ENCODE measurements around the gene RAET1G. TPM values are rescaled to one million over a fixed set of nuclear protein-coding genes. Genes with fewer than 3 reads are reported as not detected.
"Not testable (repeated sequence)": the region's sequence is repeated elsewhere in the genome, so short reads cannot be mapped to it uniquely, and the experiment has no call there.

Gene RAET1G
- total and polyA plus RNA-seq, 5 donors from 2014 or later = 0.76 TPM; not detected in 4

DNA sequence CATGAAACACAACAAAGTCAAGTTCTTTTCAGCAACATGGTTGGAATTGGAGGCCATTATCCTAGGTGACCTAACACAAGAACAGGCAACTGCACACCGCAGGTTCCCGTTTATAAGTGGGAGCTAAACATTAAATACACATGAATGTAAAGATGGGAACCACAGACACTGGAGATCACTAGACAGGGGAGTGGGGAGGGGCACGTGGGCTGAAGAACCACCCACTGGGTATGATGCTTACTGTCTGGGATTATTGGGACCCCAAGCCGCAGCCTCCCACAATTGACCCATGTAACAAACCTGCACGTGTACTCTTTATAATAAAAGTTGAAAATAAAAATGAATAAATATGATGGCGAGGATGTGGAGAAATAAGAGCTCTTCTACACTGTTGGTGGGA lies 8.6 kb upstream of the RAET1G start:
- Mint-ChIP-seq H3K27ac (no peak overlapping the region), H3K27me3 (peaks cover 85% of the 10 kb centered on the region), H3K36me3 (no peaks in the 10 kb centered on the region), H3K9me3 (peaks cover 0 to 6% (median 0%) of the 10 kb centered on the region in 7 donors), H3K4me3 (no peak overlapping the region), H3K4me1 (peaks cover 0 to 3% (median 1%) of the 10 kb centered on the region in 4 donors)
- DNase-seq = no peak
- H3K9me3 ChIP-seq (ENCODE audit: control insufficient read depth in 2 of 2, low read length in 2 of 2) = no peaks in the 10 kb centered on the region
- no peaks in the 10 kb centered on the region for H3K4me1 ChIP-seq (ENCODE audit: control insufficient read depth, insufficient read depth, low read length, poor library complexity, severe bottlenecking)
- no peak for ATAC-seq (ENCODE audit: low read depth in 2 of 2)
- no peak overlapping the region for H3K4me3 ChIP-seq (ENCODE audit: low read depth, low read length)
- no peaks in the 10 kb centered on the region for H3K36me3 ChIP-seq (ENCODE audit: control insufficient read depth, insufficient read depth, low read length)
- no peak overlapping the region for H3K27ac ChIP-seq (ENCODE audit: insufficient read depth, low read length, poor library complexity, severe bottlenecking)
- peaks cover 57% of the 10 kb centered on the region for H3K27me3 ChIP-seq (ENCODE audit: control insufficient read depth, insufficient read depth, low read length)

DNA sequence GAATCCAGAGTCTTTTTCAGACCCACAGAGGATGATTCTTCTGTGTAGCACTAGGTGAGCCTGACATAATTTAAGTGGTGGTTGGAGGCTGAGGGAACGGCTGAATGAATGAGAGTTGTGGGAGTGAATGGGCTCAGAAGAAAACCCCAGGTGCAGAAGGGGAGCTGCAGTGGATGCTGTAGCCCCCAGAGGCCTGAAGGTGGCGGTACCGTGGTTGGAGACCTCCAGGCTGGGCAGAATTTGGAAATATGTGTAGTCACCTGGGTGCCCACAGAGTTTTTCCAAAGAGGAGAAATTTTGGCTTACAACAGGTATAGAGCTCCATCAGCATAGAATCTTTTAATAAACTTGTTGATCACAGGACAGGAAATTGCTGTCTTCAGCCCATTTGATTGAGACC lies 6.5 kb upstream of the RAET1G start:
- Mint-ChIP-seq H3K27me3 (peaks cover 86% of the 10 kb centered on the region), H3K4me3 (no peak overlapping the region), H3K9me3 (peaks cover 0 to 7% (median 0%) of the 10 kb centered on the region in 7 donors), H3K4me1 (peaks cover 0 to 13% (median 5%) of the 10 kb centered on the region in 4 donors), H3K27ac (peak overlapping the region in 1 of 3 donors; percentile 78), H3K36me3 (no peaks in the 10 kb centered on the region)
- Histone ChIP-seq H3K4me3 (ENCODE audit: low read depth, low read length) (no peak overlapping the region), H3K27ac (ENCODE audit: insufficient read depth, low read length, poor library complexity, severe bottlenecking) (no peak overlapping the region), H3K27me3 (ENCODE audit: control insufficient read depth, insufficient read depth, low read length) (peaks cover 49% of the 10 kb centered on the region), H3K9me3 (ENCODE audit: control insufficient read depth in 2 of 2, low read length in 2 of 2) (no peaks in the 10 kb centered on the region), H3K4me1 (ENCODE audit: control insufficient read depth, insufficient read depth, low read length, poor library complexity, severe bottlenecking) (peaks cover 11% of the 10 kb centered on the region), H3K36me3 (ENCODE audit: control insufficient read depth, insufficient read depth, low read length) (no peaks in the 10 kb centered on the region)
- ATAC-seq (ENCODE audit: low read depth in 2 of 2) (no peak), DNase-seq (no peak)

DNA sequence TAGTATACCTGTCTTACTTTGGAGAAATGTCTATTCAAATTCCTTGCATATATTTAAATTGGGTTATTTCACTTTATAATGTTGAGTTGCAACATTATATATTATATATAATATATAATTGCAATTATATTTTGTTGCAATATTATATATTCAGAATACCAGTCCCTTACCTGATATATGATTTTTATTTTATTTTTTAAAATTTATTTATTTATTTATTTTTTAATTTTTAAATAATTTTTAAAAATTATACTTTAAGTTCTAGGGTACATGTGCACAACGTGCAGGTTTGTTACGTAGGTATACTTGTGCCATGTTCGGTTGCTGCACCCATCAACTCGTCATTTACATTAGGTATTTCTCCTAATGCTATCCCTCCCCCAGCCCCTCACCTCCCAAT lies 4.1 kb upstream of the RAET1G start:
- H3K27ac ChIP-seq (ENCODE audit: insufficient read depth, low read length, poor library complexity, severe bottlenecking); H3K27ac Mint-ChIP-seq; ATAC-seq (ENCODE audit: low read depth in 2 of 2); H3K4me3 ChIP-seq (ENCODE audit: low read depth, low read length); H3K9me3 Mint-ChIP-seq; H3K9me3 ChIP-seq (ENCODE audit: control insufficient read depth in 2 of 2, low read length in 2 of 2); H3K36me3 ChIP-seq (ENCODE audit: control insufficient read depth, insufficient read depth, low read length); H3K36me3 Mint-ChIP-seq; DNase-seq; H3K4me3 Mint-ChIP-seq: not testable (repeated sequence)
- H3K4me1 ChIP-seq (ENCODE audit: control insufficient read depth, insufficient read depth, low read length, poor library complexity, severe bottlenecking) = peaks cover 24% of the 10 kb centered on the region
- peaks cover 46% of the 10 kb centered on the region for H3K27me3 ChIP-seq (ENCODE audit: control insufficient read depth, insufficient read depth, low read length)
- H3K27me3 Mint-ChIP-seq = peaks cover 85% of the 10 kb centered on the region
- H3K4me1 Mint-ChIP-seq = peaks cover 0 to 31% (median 10%) of the 10 kb centered on the region in 4 donors

DNA sequence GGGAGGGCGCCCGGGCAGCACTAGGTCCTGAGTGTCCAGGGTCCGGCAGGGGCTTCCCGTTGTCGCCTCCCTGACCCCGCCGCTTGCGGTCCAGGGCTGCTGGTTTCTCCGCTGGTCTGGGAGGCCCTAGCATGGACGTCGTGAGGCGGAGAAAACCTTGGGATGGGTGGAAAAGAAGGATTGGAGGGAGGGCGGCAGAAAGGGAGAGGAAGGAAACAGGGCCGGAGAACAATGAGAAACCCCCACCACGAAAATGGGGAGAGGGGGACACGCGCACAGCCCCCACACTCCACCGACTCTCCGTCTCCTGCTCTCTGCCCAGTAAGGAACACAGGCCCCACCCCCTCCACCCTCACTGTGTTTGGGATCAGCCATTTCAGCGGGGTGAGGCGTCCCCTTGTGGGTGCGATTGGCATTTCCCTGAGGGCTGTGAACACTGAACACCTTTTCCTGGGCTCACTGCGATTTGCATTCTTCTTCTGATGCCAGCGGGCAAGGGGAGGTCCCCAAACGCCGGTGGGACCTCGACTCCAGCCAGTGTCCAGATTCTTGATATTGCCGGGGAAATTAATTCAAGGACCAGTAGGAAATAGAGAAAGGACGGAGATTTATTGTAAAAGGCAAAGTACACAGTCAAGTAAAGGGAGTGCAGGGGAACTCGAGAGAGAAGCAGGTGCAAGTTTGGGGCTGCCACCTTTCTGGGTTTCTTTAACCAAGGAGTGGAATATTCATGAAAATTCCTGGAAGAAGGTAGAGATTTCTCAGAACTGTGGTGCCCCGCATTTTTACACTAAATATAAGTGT lies 3.3 kb upstream of the RAET1G start:
- no peak overlapping the region for H3K4me3 ChIP-seq (ENCODE audit: low read depth, low read length)
- no peaks in the 10 kb centered on the region for H3K36me3 ChIP-seq (ENCODE audit: control insufficient read depth, insufficient read depth, low read length)
- Mint-ChIP-seq H3K4me3 (peak overlapping the region in 1 of 4 donors; percentile 59), H3K4me1 (peaks cover 0 to 35% (median 10%) of the 10 kb centered on the region in 4 donors), H3K27me3 (peaks cover 85% of the 10 kb centered on the region), H3K9me3 (peaks cover 0 to 7% (median 0%) of the 10 kb centered on the region in 7 donors), H3K27ac (no peak overlapping the region), H3K36me3 (no peaks in the 10 kb centered on the region)
- peaks cover 46% of the 10 kb centered on the region for H3K27me3 ChIP-seq (ENCODE audit: control insufficient read depth, insufficient read depth, low read length)
- H3K27ac ChIP-seq (ENCODE audit: insufficient read depth, low read length, poor library complexity, severe bottlenecking) = no peak overlapping the region
- no peaks in the 10 kb centered on the region for H3K9me3 ChIP-seq (ENCODE audit: control insufficient read depth in 2 of 2, low read length in 2 of 2)
- ATAC-seq (ENCODE audit: low read depth in 2 of 2) (peak; percentile 54 to 68), DNase-seq (peak; percentile 37 to 74 (median 38))
- peaks cover 24% of the 10 kb centered on the region for H3K4me1 ChIP-seq (ENCODE audit: control insufficient read depth, insufficient read depth, low read length, poor library complexity, severe bottlenecking)

DNA sequence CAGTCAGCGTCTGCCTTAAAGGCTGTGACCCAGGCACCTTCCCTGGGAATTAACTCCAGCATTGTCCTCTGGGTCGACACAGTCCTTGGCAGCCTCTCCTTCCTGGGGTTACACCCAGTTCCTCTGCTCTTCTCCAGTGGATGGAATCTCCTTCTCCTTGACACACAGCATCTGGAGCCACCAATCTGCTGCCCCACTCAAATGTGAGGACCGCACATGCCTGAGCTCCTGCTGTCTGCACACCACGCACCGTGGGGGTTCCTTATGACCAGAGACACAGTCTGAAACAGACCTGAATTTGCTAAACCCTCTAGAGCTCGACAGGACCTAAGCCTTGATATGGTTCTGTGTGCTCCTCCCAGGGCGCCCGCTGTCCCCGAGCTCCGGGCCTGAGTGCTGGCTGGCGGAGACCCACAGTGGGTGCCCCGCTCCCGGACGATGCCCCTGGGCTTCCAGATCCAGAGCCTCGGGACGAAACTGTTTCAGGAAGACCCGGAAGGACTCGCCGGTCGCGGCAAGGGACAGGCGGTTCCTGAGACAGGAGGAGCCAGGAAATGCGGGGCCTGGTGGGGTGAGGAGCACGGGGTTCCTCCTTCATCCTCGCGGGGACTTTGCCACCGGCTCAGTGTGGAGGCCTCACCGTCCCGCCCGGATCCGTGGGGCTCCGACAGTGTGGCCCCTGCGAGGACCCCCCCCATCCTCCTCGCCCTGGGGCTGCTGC lies 2.5 kb upstream of the RAET1G start:
- H3K27ac Mint-ChIP-seq = no peak overlapping the region
- Histone ChIP-seq H3K4me3 (ENCODE audit: low read depth, low read length) (no peak overlapping the region), H3K36me3 (ENCODE audit: control insufficient read depth, insufficient read depth, low read length) (no peaks in the 10 kb centered on the region), H3K27me3 (ENCODE audit: control insufficient read depth, insufficient read depth, low read length) (peaks cover 43% of the 10 kb centered on the region), H3K4me1 (ENCODE audit: control insufficient read depth, insufficient read depth, low read length, poor library complexity, severe bottlenecking) (peaks cover 24% of the 10 kb centered on the region), H3K27ac (ENCODE audit: insufficient read depth, low read length, poor library complexity, severe bottlenecking) (no peak overlapping the region), H3K9me3 (ENCODE audit: control insufficient read depth in 2 of 2, low read length in 2 of 2) (no peaks in the 10 kb centered on the region)
- DNase-seq (no peak), ATAC-seq (ENCODE audit: low read depth in 2 of 2) (no peak)
- peaks cover 0 to 7% (median 0%) of the 10 kb centered on the region in 7 donors for H3K9me3 Mint-ChIP-seq
- H3K4me1 Mint-ChIP-seq = peaks cover 0 to 35% (median 10%) of the 10 kb centered on the region in 4 donors
- no peaks in the 10 kb centered on the region for H3K36me3 Mint-ChIP-seq
- peak overlapping the region in 3 of 4 donors; percentile 5 to 59 (median 42) for H3K4me3 Mint-ChIP-seq
- H3K27me3 Mint-ChIP-seq = peaks cover 82% of the 10 kb centered on the region

DNA sequence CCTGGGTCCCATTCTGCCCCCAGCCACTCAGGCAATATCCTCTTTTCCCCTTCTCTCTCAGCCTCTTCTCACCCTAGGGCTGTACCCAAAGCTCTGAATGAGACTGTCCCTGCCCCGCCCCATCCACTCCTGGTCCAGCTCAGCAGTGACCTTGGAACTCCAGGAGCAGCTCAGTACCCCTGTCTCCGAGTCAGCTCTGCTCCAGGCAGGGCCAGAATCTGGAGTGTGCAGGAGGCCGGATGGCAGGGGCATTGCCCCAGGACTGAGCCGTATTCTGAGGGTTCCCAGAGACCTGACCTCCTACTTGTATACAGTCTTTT lies 2.0 kb upstream of the RAET1G start:
- Histone ChIP-seq H3K36me3 (ENCODE audit: control insufficient read depth, insufficient read depth, low read length) (no peaks in the 10 kb centered on the region), H3K4me1 (ENCODE audit: control insufficient read depth, insufficient read depth, low read length, poor library complexity, severe bottlenecking) (peaks cover 24% of the 10 kb centered on the region), H3K4me3 (ENCODE audit: low read depth, low read length) (no peak overlapping the region), H3K27ac (ENCODE audit: insufficient read depth, low read length, poor library complexity, severe bottlenecking) (no peak overlapping the region), H3K9me3 (ENCODE audit: control insufficient read depth in 2 of 2, low read length in 2 of 2) (no peaks in the 10 kb centered on the region), H3K27me3 (ENCODE audit: control insufficient read depth, insufficient read depth, low read length) (peaks cover 42% of the 10 kb centered on the region)
- H3K4me3 Mint-ChIP-seq = peak overlapping the region in 3 of 4 donors; percentile 5 to 59 (median 42)
- H3K4me1 Mint-ChIP-seq = peaks cover 0 to 35% (median 10%) of the 10 kb centered on the region in 4 donors
- peaks cover 0 to 7% (median 0%) of the 10 kb centered on the region in 7 donors for H3K9me3 Mint-ChIP-seq
- H3K36me3 Mint-ChIP-seq = no peaks in the 10 kb centered on the region
- no peak overlapping the region for H3K27ac Mint-ChIP-seq
- ATAC-seq (ENCODE audit: low read depth in 2 of 2) = no peak
- peaks cover 76% of the 10 kb centered on the region for H3K27me3 Mint-ChIP-seq
- DNase-seq = no peak

DNA sequence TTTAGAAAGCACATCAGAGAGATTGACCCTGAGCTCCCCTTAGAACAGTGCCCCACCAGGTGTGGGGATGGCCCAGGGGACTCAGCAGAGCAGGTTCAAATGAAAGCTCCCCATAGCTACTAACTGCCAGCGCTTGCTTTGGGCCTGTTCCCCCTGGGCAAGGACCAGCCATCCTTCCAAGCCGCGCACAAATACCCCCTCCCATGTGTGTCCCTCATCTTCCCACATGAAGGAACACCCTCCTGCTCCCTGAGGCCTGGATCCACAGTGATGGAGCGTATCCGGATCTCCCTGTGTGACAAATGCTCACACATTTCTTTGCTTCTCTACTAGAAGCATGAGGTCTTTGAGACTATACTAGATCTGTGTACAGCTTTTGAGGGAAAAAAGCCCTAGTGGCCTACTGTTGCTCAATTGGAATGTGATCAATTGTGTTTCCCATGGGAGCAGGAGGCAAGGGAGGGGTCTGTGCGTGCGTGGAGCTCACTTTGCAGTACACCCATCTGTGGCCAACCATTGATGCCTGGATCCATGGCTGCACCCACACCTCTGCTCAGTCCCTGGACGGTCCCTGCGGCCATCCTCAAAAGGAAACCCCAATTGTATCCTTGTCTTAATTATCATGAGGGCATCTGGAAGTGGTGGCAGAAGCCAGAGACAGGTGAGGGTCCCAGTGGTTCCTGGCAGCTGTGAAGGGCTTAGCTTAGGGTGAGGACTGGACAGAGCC lies 1.4 kb upstream of the RAET1G start:
- Histone ChIP-seq H3K4me3 (ENCODE audit: low read depth, low read length) (no peak overlapping the region), H3K36me3 (ENCODE audit: control insufficient read depth, insufficient read depth, low read length) (no peaks in the 10 kb centered on the region), H3K9me3 (ENCODE audit: control insufficient read depth in 2 of 2, low read length in 2 of 2) (no peaks in the 10 kb centered on the region), H3K27me3 (ENCODE audit: control insufficient read depth, insufficient read depth, low read length) (peaks cover 41% of the 10 kb centered on the region), H3K4me1 (ENCODE audit: control insufficient read depth, insufficient read depth, low read length, poor library complexity, severe bottlenecking) (peaks cover 24% of the 10 kb centered on the region), H3K27ac (ENCODE audit: insufficient read depth, low read length, poor library complexity, severe bottlenecking) (no peak overlapping the region)
- no peak overlapping the region for H3K27ac Mint-ChIP-seq
- H3K4me1 Mint-ChIP-seq = peaks cover 0 to 35% (median 10%) of the 10 kb centered on the region in 4 donors
- no peaks in the 10 kb centered on the region for H3K36me3 Mint-ChIP-seq
- peaks cover 0 to 7% (median 0%) of the 10 kb centered on the region in 7 donors for H3K9me3 Mint-ChIP-seq
- H3K4me3 Mint-ChIP-seq = peak overlapping the region in 3 of 4 donors; percentile 44 to 55 (median 53)
- ATAC-seq (ENCODE audit: low read depth in 2 of 2) (no peak), DNase-seq (no peak)
- H3K27me3 Mint-ChIP-seq = peaks cover 71% of the 10 kb centered on the region

Measured in CD4-positive, CD25-positive, alpha-beta regulatory T cell (primary cell).